K562 (cell line): Measurements from ENCODE around the gene PCAT6. TPM values are rescaled to one million over a fixed set of nuclear protein-coding genes. Genes with fewer than 3 reads are reported as not detected.

ENCODE experiments used
- ELF2 ChIP-seq: fragments of 250-450 bp; sonication (Bioruptor Pico); IDR thresholded peaks from 2 replicates; pipeline ENCODE4 v1.5.0; 2021; ENCODE audit warnings: mild to moderate bottlenecking
- ERF ChIP-seq: fragments of 450-650 bp; formaldehyde crosslinking; IDR thresholded peaks from 2 replicates; pipeline ENCODE4 v1.4.0; 2020; ENCODE audit warnings: mild to moderate bottlenecking, mixed read lengths
- JUNB ChIP-seq: fragments of 450-650 bp; formaldehyde crosslinking; conservative IDR thresholded peaks from 2 replicates; pipeline ENCODE4 v1.4.0; 2020; ENCODE audit warnings: mild to moderate bottlenecking
- LARP7 ChIP-seq: fragments of 450-650 bp; IDR thresholded peaks from 2 replicates; pipeline ENCODE4 v1.6.1; 2016
- NFXL1 ChIP-seq: fragments of 450-650 bp; formaldehyde crosslinking; IDR thresholded peaks from 2 replicates; pipeline ENCODE4 v1.4.0; 2021; ENCODE audit warnings: mild to moderate bottlenecking
- RBM17 ChIP-seq: fragments of 200-400 bp; formaldehyde crosslinking; IDR thresholded peaks from 2 replicates; pipeline ENCODE4 v1.6.1; 2017; ENCODE audit warnings: low read depth, mild to moderate bottlenecking, low read length, borderline replicate concordance
- SREBF2 ChIP-seq: sonication (generic); formaldehyde crosslinking; IDR thresholded peaks from 2 replicates; pipeline ENCODE4 v1.4.0; 2020; ENCODE audit warnings: mild to moderate bottlenecking, missing genetic modification reagents
- ZNF3 ChIP-seq: fragments of 250-450 bp; sonication (Bioruptor Pico); IDR thresholded peaks from 2 replicates; pipeline ENCODE4 v1.5.0; 2021; ENCODE audit warnings: mild to moderate bottlenecking, moderate library complexity
- ZNF75A ChIP-seq: fragments of 450-650 bp; formaldehyde crosslinking; IDR thresholded peaks from 2 replicates; pipeline ENCODE4 v1.4.0; 2020; ENCODE audit warnings: mild to moderate bottlenecking
- polyA plus RNA-seq, 8 experiments: library from polyadenylated mRNA; depleted of rRNA in 4 of 8; stranded (reverse) in 5 of 8; unstranded in 3 of 8; fragments of >200 nt; fragmentation: Nextera tagmentation in 2 of 8; fragmentation: Illumina TruSeq in 1 of 8; extraction: Ambion mirVana in 2 of 8; extraction: Trizol in 1 of 8; gene quantifications; 2 replicates each; pipeline versions ENCODE4 v1.2.1 to v1.2.3, GENCODE V29; 2011 to 2014; ENCODE audit warnings: inconsistent platforms in 1 of 8, missing spikeins in 1 of 8
- total RNA-seq, 7 experiments: library from RNA; depleted of rRNA in 6 of 7; stranded (reverse); fragments of >200 nt in 6 of 7; fragmentation: Illumina TruSeq in 2 of 7; extraction: Trizol in 2 of 7; gene quantifications; 2 replicates each; pipeline versions ENCODE4 v1.2.1 to v1.2.3, GENCODE V29; 2011 to 2021; ENCODE audit warnings: low replicate concordance in 1 of 7
- TF ChIP-seq, protein P1 (sequence below), 2 experiments: fragments of 450-650 bp; conservative IDR thresholded peaks; 2 replicates each; pipeline ENCODE4 v1.6.1; 2017; ENCODE audit warnings: mild to moderate bottlenecking in 2 of 2, moderate library complexity in 2 of 2
- TF ChIP-seq, protein P2 (sequence below): sonication (generic); formaldehyde crosslinking; IDR thresholded peaks from 2 replicates; pipeline ENCODE4 v1.8.0; 2022; ENCODE audit warnings: mild to moderate bottlenecking, missing genetic modification reagents
- TF ChIP-seq, protein P3 (sequence below), 2 experiments: fragments of 450-650 bp in 1 of 2; sonication (generic) in 1 of 2; formaldehyde crosslinking in 1 of 2; IDR thresholded peaks; 2 replicates each; pipeline versions ENCODE4 v1.7.1 to v1.9.0; 2016 to 2022; ENCODE audit warnings: inconsistent platforms in 1 of 2, mild to moderate bottlenecking in 1 of 2, missing genetic modification reagents in 1 of 2
- TF ChIP-seq, protein P4 (sequence below), 3 experiments: IDR thresholded peaks in 2 of 3; conservative IDR thresholded peaks in 1 of 3; 2 replicates each; pipeline ENCODE4 v1.5.1; 2011 to 2012; ENCODE audit warnings: low read length in 3 of 3, mild to moderate bottlenecking in 3 of 3, control low read depth in 2 of 3, improper control_type of control experiment in 1 of 3, inconsistent platforms in 1 of 3, low read depth in 1 of 3, mixed read lengths in 1 of 3, moderate library complexity in 1 of 3; ENCODE audit not compliant: insufficient read depth in 2 of 3

Gene PCAT6
- total and polyA plus RNA-seq, 9 of the 15 experiments (the other 6 are each of a cell fraction or from before 2014, with no cell fraction given) = 0.25 to 2.4 (median 0.54) TPM; not detected in 1

DNA sequence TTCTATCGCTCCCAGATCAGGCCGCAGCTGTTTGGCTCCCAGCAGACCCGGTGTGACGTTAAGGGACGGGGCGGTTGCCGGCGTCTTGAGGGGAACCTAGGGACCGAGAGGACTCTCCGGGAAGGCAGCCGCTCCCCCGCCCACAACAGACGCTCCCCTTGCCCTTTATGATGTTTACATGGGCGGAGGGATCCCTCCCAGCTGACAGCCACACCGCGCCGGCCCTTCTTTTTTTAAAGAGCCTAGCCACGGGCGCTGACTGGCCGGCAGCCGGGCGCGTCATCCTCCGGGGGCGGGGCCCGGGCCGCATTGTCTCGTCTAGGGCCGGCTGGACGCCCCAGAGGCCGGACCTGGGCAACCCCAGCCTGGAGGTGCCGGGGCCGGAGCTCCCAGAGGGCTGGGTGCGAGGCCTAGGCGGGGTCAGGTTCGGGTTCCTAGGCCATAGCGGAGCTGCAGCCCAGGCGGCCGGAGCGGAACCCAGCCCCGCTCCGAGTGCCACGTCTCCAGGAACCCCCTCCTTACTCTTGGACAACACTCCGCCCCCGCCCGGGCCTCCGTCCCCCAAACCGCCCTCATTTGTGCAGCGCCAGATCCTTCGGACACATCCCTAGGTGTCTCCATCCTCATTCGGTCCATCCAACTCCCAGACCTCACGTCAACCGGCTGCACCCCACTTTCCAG lies at the start of gene PCAT6 (continued):
- TF ChIP-seq, protein P1, sequence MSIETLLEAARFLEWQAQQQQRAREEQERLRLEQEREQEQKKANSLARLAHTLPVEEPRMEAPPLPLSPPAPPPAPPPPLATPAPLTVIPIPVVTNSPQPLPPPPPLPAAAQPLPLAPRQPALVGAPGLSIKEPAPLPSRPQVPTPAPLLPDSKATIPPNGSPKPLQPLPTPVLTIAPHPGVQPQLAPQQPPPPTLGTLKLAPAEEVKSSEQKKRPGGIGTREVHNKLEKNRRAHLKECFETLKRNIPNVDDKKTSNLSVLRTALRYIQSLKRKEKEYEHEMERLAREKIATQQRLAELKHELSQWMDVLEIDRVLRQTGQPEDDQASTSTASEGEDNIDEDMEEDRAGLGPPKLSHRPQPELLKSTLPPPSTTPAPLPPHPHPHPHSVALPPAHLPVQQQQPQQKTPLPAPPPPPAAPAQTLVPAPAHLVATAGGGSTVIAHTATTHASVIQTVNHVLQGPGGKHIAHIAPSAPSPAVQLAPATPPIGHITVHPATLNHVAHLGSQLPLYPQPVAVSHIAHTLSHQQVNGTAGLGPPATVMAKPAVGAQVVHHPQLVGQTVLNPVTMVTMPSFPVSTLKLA (conservative IDR thresholded peaks at IDR 0.05) = peak; percentile 100
- TF ChIP-seq, protein P2, sequence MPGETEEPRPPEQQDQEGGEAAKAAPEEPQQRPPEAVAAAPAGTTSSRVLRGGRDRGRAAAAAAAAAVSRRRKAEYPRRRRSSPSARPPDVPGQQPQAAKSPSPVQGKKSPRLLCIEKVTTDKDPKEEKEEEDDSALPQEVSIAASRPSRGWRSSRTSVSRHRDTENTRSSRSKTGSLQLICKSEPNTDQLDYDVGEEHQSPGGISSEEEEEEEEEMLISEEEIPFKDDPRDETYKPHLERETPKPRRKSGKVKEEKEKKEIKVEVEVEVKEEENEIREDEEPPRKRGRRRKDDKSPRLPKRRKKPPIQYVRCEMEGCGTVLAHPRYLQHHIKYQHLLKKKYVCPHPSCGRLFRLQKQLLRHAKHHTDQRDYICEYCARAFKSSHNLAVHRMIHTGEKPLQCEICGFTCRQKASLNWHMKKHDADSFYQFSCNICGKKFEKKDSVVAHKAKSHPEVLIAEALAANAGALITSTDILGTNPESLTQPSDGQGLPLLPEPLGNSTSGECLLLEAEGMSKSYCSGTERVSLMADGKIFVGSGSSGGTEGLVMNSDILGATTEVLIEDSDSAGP (CRISPR knock-in tag) = peak; percentile 79
- TF ChIP-seq LARP7 = no peak
- TF ChIP-seq, protein P3, sequence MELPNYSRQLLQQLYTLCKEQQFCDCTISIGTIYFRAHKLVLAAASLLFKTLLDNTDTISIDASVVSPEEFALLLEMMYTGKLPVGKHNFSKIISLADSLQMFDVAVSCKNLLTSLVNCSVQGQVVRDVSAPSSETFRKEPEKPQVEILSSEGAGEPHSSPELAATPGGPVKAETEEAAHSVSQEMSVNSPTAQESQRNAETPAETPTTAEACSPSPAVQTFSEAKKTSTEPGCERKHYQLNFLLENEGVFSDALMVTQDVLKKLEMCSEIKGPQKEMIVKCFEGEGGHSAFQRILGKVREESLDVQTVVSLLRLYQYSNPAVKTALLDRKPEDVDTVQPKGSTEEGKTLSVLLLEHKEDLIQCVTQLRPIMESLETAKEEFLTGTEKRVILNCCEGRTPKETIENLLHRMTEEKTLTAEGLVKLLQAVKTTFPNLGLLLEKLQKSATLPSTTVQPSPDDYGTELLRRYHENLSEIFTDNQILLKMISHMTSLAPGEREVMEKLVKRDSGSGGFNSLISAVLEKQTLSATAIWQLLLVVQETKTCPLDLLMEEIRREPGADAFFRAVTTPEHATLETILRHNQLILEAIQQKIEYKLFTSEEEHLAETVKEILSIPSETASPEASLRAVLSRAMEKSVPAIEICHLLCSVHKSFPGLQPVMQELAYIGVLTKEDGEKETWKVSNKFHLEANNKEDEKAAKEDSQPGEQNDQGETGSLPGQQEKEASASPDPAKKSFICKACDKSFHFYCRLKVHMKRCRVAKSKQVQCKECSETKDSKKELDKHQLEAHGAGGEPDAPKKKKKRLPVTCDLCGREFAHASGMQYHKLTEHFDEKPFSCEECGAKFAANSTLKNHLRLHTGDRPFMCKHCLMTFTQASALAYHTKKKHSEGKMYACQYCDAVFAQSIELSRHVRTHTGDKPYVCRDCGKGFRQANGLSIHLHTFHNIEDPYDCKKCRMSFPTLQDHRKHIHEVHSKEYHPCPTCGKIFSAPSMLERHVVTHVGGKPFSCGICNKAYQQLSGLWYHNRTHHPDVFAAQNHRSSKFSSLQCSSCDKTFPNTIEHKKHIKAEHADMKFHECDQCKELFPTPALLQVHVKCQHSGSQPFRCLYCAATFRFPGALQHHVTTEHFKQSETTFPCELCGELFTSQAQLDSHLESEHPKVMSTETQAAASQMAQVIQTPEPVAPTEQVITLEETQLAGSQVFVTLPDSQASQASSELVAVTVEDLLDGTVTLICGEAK (IDR thresholded peaks at IDR 0.05) = no peak
- TF ChIP-seq, protein P3 (CRISPR knock-in tag; IDR thresholded peaks at IDR 0.05) = no peak
- TF ChIP-seq SREBF2 = no peak
- no peak for TF ChIP-seq ZNF75A (CRISPR knock-in tag)
- TF ChIP-seq ZNF3 (CRISPR knock-in tag) = no peak
- TF ChIP-seq NFXL1 (CRISPR knock-in tag) = no peak
- 0 out of 2 replicates have a peak, but pooled peaks have one; percentile 21 for TF ChIP-seq ERF (CRISPR knock-in tag)
- no peak for TF ChIP-seq RBM17
- no peak; the same call in none of the 2 replicates for TF ChIP-seq ELF2 (CRISPR knock-in tag)
- TF ChIP-seq, protein P4, sequence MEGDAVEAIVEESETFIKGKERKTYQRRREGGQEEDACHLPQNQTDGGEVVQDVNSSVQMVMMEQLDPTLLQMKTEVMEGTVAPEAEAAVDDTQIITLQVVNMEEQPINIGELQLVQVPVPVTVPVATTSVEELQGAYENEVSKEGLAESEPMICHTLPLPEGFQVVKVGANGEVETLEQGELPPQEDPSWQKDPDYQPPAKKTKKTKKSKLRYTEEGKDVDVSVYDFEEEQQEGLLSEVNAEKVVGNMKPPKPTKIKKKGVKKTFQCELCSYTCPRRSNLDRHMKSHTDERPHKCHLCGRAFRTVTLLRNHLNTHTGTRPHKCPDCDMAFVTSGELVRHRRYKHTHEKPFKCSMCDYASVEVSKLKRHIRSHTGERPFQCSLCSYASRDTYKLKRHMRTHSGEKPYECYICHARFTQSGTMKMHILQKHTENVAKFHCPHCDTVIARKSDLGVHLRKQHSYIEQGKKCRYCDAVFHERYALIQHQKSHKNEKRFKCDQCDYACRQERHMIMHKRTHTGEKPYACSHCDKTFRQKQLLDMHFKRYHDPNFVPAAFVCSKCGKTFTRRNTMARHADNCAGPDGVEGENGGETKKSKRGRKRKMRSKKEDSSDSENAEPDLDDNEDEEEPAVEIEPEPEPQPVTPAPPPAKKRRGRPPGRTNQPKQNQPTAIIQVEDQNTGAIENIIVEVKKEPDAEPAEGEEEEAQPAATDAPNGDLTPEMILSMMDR (IDR thresholded peaks at IDR 0.05 in 2 of 3, conservative IDR thresholded peaks at IDR 0.05 in 1 of 3; ENCODE audit: insufficient read depth in 2 of 3, low read depth in 1 of 3, low read length in 3 of 3) = no peak
- no peak for TF ChIP-seq JUNB
